ENCODE measurements around the gene KRT3.

DNA sequence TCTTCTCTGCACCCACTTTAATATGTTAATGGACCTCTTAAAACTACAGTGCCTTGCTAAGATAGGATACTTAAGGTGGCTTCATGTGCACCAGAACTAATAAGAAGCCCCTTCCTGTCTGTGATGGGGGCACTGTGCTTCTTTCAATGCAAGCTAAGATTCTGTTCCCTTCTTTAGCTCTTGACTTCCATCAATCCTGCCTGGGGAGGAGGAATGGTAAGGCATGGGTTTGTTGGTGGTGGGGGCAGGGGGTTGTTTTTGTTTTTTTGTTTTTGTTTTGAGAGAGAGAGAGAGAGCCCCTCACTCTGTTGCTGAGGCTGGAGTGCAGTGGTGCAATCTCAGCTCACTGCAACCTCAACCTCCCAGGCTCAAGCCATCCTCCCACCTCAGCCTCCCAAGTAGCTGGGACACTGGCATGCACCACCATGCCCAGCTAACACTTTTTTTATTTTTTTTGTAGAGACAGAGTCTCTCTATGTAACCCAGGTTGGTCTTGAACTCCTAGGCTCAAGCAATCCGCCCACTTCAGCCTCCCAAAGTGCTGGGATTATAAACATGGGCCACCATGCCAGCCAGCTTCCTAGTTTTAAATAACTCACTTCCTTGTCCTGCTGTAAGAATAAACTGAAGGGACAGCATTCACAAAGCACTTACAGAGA is 4.5 kb upstream of the KRT3 start:
- TF ChIP-seq, protein P1, sequence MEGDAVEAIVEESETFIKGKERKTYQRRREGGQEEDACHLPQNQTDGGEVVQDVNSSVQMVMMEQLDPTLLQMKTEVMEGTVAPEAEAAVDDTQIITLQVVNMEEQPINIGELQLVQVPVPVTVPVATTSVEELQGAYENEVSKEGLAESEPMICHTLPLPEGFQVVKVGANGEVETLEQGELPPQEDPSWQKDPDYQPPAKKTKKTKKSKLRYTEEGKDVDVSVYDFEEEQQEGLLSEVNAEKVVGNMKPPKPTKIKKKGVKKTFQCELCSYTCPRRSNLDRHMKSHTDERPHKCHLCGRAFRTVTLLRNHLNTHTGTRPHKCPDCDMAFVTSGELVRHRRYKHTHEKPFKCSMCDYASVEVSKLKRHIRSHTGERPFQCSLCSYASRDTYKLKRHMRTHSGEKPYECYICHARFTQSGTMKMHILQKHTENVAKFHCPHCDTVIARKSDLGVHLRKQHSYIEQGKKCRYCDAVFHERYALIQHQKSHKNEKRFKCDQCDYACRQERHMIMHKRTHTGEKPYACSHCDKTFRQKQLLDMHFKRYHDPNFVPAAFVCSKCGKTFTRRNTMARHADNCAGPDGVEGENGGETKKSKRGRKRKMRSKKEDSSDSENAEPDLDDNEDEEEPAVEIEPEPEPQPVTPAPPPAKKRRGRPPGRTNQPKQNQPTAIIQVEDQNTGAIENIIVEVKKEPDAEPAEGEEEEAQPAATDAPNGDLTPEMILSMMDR (IDR thresholded peaks at IDR 0.05) = no peak
- TF ChIP-seq EP300 (IDR thresholded peaks at IDR 0.05) = no peak
